ENCODE results near the gene ZNF678.
"Not testable (repeated sequence)": the region's sequence is repeated elsewhere in the genome, so short reads cannot be mapped to it uniquely, and the experiment has no call there.

ZNF678 gene

DNA sequence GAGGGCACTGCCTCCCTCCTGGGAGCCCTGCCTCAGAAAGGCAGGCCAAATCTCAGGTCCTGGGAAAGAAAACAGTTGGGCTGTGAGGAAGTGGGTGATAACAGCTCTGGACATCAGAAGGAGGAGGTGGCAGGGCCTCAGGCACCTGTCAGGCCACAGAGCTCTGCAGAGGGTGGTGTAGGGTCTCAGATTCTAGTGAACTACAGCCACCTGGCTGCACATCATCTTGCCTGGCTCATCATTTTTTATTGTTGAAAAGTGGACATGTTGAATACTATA, 15.3 kb upstream of the ZNF678 start:
- no peak overlapping the region for H3K4me2 ChIP-seq
- peaks cover 28 to 33% (median 31%) of the 10 kb centered on the region in 11 experiments for H3K9me3 ChIP-seq (replicated peaks in 1 of 11)
- H3K27ac ChIP-seq: no peak overlapping the region
- no peak overlapping the region for H3K4me3 ChIP-seq
- no peaks in the 10 kb centered on the region for H4K20me1 ChIP-seq
- no peak for TF ChIP-seq Cebpa-rat (IDR thresholded peaks at IDR 0.05)
- H3K36me3 ChIP-seq: no peaks in the 10 kb centered on the region
- H3K4me1 ChIP-seq: peaks cover 2 to 8% (median 4%) of the 10 kb centered on the region in 10 experiments; a peak in 16 of 20 replicates
- H3K27me3 ChIP-seq: no peaks in the 10 kb centered on the region
- H3K9ac ChIP-seq: no peak overlapping the region

DNA sequence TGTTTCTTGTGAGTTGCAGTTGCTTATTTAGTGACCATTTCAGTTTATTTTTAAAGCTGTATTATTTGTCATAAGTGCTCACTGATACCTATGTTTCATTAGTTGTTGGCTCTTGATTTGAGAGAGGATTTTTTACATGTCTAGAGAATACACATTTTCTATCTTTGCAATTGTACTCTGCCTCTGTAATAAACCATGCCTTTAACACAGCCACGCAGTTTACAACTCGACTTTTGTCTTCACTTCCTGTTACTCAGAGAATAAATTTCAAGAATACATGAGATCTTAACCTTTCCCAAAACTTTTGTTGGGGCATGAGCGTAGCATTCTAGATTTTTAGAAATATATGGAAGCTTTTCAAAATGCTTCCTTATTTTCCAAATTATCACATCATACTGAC, 14.9 kb upstream of the ZNF678 start:
- Histone ChIP-seq H3K4me1 (peaks cover 0 to 4% (median under 1%) of the 10 kb centered on the region in 10 experiments; a peak in 6 of 20 replicates), H3K4me3 (no peak overlapping the region), H3K4me2 (no peak overlapping the region), H3K9ac (no peak overlapping the region), H3K27me3 (no peaks in the 10 kb centered on the region), H3K9me3 (replicated peaks in 1 of 11) (peaks cover 28 to 37% (median 34%) of the 10 kb centered on the region in 11 experiments), H3K27ac (no peak overlapping the region), H3K36me3 (no peaks in the 10 kb centered on the region), H4K20me1 (no peaks in the 10 kb centered on the region)
- no peak for TF ChIP-seq Cebpa-rat (IDR thresholded peaks at IDR 0.05)

DNA sequence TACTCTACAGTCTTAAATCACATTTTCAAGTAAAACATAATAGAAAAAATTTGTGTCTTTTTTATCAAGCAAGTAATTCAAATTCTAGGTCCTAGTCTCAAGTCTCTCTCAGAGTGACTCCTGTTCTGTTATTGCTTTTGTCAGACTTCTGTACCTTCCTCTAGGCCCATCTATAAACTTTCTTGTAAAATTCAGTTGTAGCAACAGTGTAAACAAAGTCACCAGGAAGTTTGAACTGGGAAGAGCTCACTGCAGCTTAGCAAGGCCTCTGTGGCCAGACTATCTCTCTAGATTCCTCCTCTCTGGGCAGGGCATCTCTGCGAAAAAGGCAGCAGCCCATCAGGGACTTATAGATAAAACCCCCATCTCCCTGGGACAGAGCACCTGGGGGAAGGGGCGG, 13.5 kb upstream of the ZNF678 start:
- no peak overlapping the region for H3K27ac ChIP-seq
- H3K36me3 ChIP-seq: no peaks in the 10 kb centered on the region
- H3K4me3 ChIP-seq: no peak overlapping the region
- peaks cover 39 to 49% (median 44%) of the 10 kb centered on the region in 11 experiments for H3K9me3 ChIP-seq (replicated peaks in 1 of 11)
- no peak overlapping the region for H3K9ac ChIP-seq
- no peak for TF ChIP-seq Cebpa-rat (IDR thresholded peaks at IDR 0.05)
- no peak overlapping the region for H3K4me2 ChIP-seq
- no peaks in the 10 kb centered on the region for H3K4me1 ChIP-seq
- no peaks in the 10 kb centered on the region for H3K27me3 ChIP-seq
- no peaks in the 10 kb centered on the region for H4K20me1 ChIP-seq

DNA sequence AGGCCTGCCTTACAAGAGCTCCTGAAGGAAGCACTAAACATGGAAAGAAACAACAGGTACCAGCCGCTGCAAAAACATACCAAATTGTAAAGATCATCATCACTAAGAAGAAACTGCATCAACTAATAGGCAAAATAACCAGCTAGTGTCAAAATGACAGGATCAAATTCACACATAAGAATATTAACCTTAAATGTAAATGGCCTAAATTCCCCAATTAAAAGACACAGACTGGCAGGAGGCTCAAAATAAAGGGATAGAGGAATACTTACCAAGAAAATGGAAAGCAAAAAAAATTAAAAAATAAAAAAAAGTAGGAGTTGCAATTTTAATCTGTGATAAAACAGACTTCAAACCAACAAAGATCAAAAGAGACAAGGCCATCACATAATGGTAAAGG, 11.5 kb upstream of the ZNF678 start:
- H3K27ac ChIP-seq, H3K36me3 ChIP-seq: not testable (repeated sequence)

DNA sequence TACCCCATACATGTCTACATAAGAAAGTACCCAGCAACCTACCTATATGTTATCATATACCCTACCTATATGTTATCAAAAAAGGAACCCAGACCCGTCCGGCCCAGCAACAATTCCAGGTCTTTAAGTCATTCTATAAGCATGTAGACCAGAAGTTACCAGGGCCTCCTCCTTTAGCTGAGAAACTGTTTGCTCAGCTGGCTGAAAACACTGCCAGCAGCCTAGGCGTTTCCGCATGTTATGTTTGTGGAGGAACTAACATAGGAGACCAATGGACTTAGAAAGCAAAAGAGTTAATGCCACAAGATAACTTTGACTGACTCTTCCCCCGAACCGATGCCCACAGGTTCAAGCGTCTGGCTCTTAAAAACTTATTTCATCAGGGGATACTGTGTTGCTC, 7.1 kb upstream of the ZNF678 start:
- no peaks in the 10 kb centered on the region for H3K36me3 ChIP-seq
- no peaks in the 10 kb centered on the region for H3K4me1 ChIP-seq
- TF ChIP-seq Cebpa-rat (IDR thresholded peaks at IDR 0.05): no peak
- H3K4me3 ChIP-seq: no peak overlapping the region
- no peak overlapping the region for H3K4me2 ChIP-seq
- H3K27ac ChIP-seq: no peak overlapping the region
- H3K9me3 ChIP-seq (replicated peaks in 1 of 11): peaks cover 61 to 78% (median 66%) of the 10 kb centered on the region in 11 experiments
- no peaks in the 10 kb centered on the region for H4K20me1 ChIP-seq
- no peak overlapping the region for H3K9ac ChIP-seq
- H3K27me3 ChIP-seq: no peaks in the 10 kb centered on the region

More for the DNA sequence above, 11.5 kb upstream of the ZNF678 start:
- H3K27me3 ChIP-seq, H3K9ac ChIP-seq, H3K4me3 ChIP-seq, H4K20me1 ChIP-seq, H3K4me2 ChIP-seq, H3K4me1 ChIP-seq: not testable (repeated sequence)
- H3K9me3 ChIP-seq (replicated peaks in 1 of 11): peaks cover 40 to 53% (median 46%) of the 10 kb centered on the region in 11 experiments

DNA sequence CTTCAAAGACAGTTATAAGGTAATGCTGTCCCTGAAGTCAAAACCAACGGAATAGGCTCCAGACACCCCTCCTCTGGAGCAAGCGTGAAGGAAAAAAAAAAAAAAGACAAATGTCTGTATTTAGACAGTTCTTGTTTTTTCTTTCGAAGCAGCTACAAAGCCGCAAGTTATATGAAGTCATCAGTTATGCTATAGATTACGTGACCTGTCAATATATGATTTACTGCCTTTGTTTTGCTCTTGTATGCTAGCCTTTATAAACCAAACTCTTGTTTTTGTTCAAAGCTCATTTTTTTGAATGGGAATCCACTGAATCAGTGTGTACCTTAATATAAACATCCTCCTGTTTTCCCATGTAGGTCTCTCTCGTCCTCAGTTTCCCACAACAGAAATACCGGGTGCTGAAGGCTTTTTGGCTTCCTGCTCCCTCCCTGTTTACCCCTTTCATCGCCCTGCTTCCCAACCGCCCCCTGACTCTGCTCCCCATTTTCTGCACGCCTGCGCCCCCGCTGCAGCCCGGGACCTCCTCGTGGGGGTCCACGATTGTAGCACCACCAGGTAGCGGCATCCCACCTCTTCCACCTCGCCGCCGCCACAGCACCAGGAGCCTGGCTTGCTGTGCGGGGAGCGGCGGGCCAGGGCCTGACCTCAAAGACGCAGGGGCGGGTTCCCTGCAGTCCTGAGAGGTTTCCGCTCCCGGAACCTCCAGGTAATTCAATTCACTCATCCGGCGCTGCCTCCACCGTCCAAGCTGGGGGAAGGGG, 5.2 kb upstream of the ZNF678 start:
- no peaks in the 10 kb centered on the region for H3K36me3 ChIP-seq
- H3K9me3 ChIP-seq (replicated peaks in 1 of 11): peaks cover 55 to 78% (median 67%) of the 10 kb centered on the region in 11 experiments
- no peak overlapping the region for H3K4me3 ChIP-seq
- no peak overlapping the region for H3K9ac ChIP-seq
- no peak for TF ChIP-seq Cebpa-rat (IDR thresholded peaks at IDR 0.05)
- no peaks in the 10 kb centered on the region for H3K27me3 ChIP-seq
- H3K4me1 ChIP-seq: peaks cover 0 to 4% (median 0%) of the 10 kb centered on the region in 10 experiments; a peak in 2 of 20 replicates
- H3K4me2 ChIP-seq: no peak overlapping the region
- no peak overlapping the region for H3K27ac ChIP-seq
- no peaks in the 10 kb centered on the region for H4K20me1 ChIP-seq

DNA sequence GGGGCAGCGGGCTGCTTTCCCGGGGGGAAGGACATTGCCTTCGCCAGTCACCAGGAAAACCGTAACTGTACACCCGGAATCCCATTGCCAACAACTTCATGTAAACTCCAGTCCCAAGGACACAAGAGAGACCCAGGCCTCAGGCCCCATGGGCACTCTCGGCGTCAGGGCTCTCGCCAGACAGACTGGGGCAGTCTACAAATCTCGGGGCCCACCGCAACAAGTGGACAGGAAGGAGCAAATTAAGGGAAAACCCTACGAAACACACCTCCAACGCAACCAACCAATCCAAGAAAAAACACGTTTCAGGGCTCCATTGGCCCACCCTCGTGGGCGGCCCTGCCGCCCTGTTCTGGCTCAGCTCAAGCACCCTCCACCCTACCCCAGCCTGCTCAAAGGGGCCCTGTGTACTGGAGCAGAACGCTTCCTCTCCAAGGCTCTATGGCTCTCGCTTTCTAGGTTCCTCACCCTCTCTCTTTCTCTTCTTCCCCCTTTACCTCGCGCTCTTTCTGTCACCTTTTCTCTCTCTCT, 4.6 kb upstream of the ZNF678 start:
- Histone ChIP-seq H3K4me2 (no peak overlapping the region), H3K9me3 (replicated peaks in 1 of 11) (peaks cover 51 to 72% (median 64%) of the 10 kb centered on the region in 11 experiments), H3K27me3 (no peaks in the 10 kb centered on the region), H4K20me1 (no peaks in the 10 kb centered on the region), H3K4me1 (peaks cover 0 to 4% (median 0%) of the 10 kb centered on the region in 10 experiments; a peak in 2 of 20 replicates), H3K4me3 (no peak overlapping the region), H3K36me3 (no peaks in the 10 kb centered on the region), H3K9ac (no peak overlapping the region), H3K27ac (no peak overlapping the region)
- no peak for TF ChIP-seq Cebpa-rat (IDR thresholded peaks at IDR 0.05)

DNA sequence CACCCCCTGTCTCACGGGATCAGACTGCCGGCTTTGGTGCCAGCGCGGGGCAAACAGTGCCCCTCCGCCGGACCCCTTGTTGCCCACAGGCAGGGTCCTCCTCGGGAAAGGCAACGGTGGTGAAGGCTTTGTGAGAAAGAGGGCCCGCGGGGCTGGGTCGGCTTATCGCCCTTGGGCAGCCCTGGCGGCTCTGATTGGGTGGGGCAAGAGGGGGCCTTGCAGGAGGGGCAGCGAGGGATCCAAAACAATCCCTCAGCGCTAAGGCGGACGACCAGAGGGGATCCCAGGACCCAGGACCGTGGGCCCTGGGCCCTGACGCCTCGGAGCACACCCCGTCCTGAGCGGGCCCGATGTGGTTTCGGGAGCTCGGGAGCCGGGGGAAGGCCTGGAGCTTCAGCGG, 3.9 kb upstream of the ZNF678 start:
- Histone ChIP-seq H3K9me3 (replicated peaks in 1 of 11) (peaks cover 45 to 65% (median 58%) of the 10 kb centered on the region in 11 experiments), H3K4me1 (peaks cover 3 to 8% (median 5%) of the 10 kb centered on the region in 10 experiments; a peak in 17 of 20 replicates), H3K4me2 (no peak overlapping the region), H3K4me3 (no peak overlapping the region), H3K27ac (no peak overlapping the region), H4K20me1 (no peaks in the 10 kb centered on the region), H3K27me3 (no peaks in the 10 kb centered on the region), H3K36me3 (no peaks in the 10 kb centered on the region), H3K9ac (no peak overlapping the region)
- TF ChIP-seq Cebpa-rat (IDR thresholded peaks at IDR 0.05): no peak

DNA sequence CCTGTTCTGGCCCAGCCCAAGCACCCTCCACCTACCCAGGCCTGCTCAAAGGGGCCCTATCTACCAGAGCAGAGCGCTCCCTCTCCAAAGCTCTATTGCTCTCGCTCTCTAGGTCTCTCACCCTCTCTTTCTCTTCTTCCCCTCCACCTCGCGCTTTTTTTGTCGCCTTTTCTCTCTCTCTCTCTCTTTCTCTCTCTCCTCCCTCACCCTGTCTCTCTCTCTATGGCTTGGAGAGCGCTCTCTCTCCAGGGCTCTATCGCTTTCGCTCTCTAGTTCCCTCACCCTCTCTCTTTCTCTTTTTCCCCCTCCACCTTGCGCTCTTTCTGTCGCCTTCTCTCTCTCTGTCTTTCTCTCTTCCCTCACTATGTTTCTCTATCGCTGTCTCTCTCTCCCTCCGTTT, 3.4 kb upstream of the ZNF678 start:
- Histone ChIP-seq H3K4me3 (no peak overlapping the region), H3K36me3 (no peaks in the 10 kb centered on the region), H3K27ac (no peak overlapping the region), H3K4me2 (no peak overlapping the region), H3K9ac (no peak overlapping the region), H3K27me3 (no peaks in the 10 kb centered on the region), H4K20me1 (no peaks in the 10 kb centered on the region), H3K9me3 (replicated peaks in 1 of 11) (peaks cover 42 to 64% (median 54%) of the 10 kb centered on the region in 11 experiments), H3K4me1 (peaks cover 7 to 12% (median 9%) of the 10 kb centered on the region in 10 experiments; a peak in 18 of 20 replicates)
- TF ChIP-seq Cebpa-rat (IDR thresholded peaks at IDR 0.05): no peak

Data from BLaER1 treated with 17β-estradiol and CSF1 and Interleukin-3, amounts not matched to agents 10 nM and 100 nM (cell line).